ENCODE results near the gene MSH5.
"Not testable (repeated sequence)": the region's sequence is repeated elsewhere in the genome, so short reads cannot be mapped to it uniquely, and the experiment has no call there.

- not testable (repeated sequence) for TF ChIP-seq CTCF, POLR2A (IDR thresholded peaks at IDR 0.05)
Measured at GRCh38 chr6:31709157-31709556, 30.6 kb upstream of the MSH5 start.
